Effector memory CD4-positive, alpha-beta T cell (primary cell): ENCODE measurements around the gene FNBP1.
A peak's percentile ranks its signal among the peaks of the same experiment; 100 is the strongest.

Experiments
- DNase-seq, 3 donors: peaks; one replicate each; pipeline ENCODE4 v3.0.0-alpha.2; 2020
- H3K27ac ChIP-seq: 2 replicates; pipeline ENCODE4 v1.7.0; 2013; ENCODE audit warnings: mild to moderate bottlenecking, low read length, moderate library complexity; ENCODE audit not compliant: insufficient read depth, poor library complexity, severe bottlenecking
- H3K27me3 ChIP-seq: replicated peaks from 2 replicates; pipeline ENCODE4 v1.7.0; 2013; ENCODE audit warnings: mild to moderate bottlenecking, low read length; ENCODE audit not compliant: insufficient read depth, control insufficient read depth, poor library complexity, severe bottlenecking
- H3K36me3 ChIP-seq: 2 replicates; pipeline ENCODE4 v1.7.0; 2013; ENCODE audit warnings: mild to moderate bottlenecking, low read length, moderate library complexity; ENCODE audit not compliant: control insufficient read depth, insufficient read depth
- H3K4me1 ChIP-seq: 2 replicates; pipeline ENCODE4 v1.7.0; 2013; ENCODE audit warnings: low read length, mild to moderate bottlenecking; ENCODE audit not compliant: control insufficient read depth, insufficient read depth, poor library complexity, severe bottlenecking
- H3K4me3 ChIP-seq: 2 replicates; pipeline ENCODE4 v1.7.0; 2013; ENCODE audit warnings: low read length, low read depth, mild to moderate bottlenecking; ENCODE audit not compliant: insufficient read depth, poor library complexity, severe bottlenecking
- H3K9me3 ChIP-seq: 2 replicates; pipeline ENCODE4 v1.7.0; 2013; ENCODE audit warnings: mild to moderate bottlenecking, low read length, moderate library complexity; ENCODE audit not compliant: control insufficient read depth

FNBP1 gene

GRCh38 chr9:130049431-130050210 lies 6.6 kb upstream of the FNBP1 start:
- Histone ChIP-seq H3K27me3 (no peaks in the 10 kb centered on the region), H3K36me3 (no peaks in the 10 kb centered on the region), H3K4me1 (peaks cover 15% of the 10 kb centered on the region), H3K9me3 (no peaks in the 10 kb centered on the region), H3K27ac (no peak overlapping the region), H3K4me3 (no peak overlapping the region)
- no peak for DNase-seq

- H3K9me3 ChIP-seq = no peaks in the 10 kb centered on the region
- no peak for DNase-seq
- H3K4me1 ChIP-seq = peaks cover 24% of the 10 kb centered on the region
- H3K36me3 ChIP-seq = no peaks in the 10 kb centered on the region
- H3K27me3 ChIP-seq = no peaks in the 10 kb centered on the region
- H3K4me3 ChIP-seq = peak overlapping the region; percentile 16
- peak overlapping the region; percentile 28 for H3K27ac ChIP-seq
Observed at GRCh38 chr9:130045725-130046450, 2.9 kb upstream of the FNBP1 start.

GRCh38 chr9:130043654-130044623 lies 950 bp upstream of the FNBP1 start:
- H3K36me3 ChIP-seq = no peaks in the 10 kb centered on the region
- H3K4me3 ChIP-seq = peak overlapping the region; percentile 96
- DNase-seq = no peak

GRCh38 chr9:130042406-130042884 lies 544 bp downstream of the FNBP1 start:
- Histone ChIP-seq H3K4me3 (peak overlapping the region; percentile 96), H3K4me1 (peaks cover 41% of the 10 kb centered on the region), H3K36me3 (no peaks in the 10 kb centered on the region), H3K9me3 (no peaks in the 10 kb centered on the region), H3K27me3 (no peaks in the 10 kb centered on the region), H3K27ac (peak overlapping the region; percentile 94)
- DNase-seq = no peak

More at GRCh38 chr9:130043654-130044623, 950 bp upstream of the FNBP1 start:
- Histone ChIP-seq H3K27ac (peak overlapping the region; percentile 94), H3K27me3 (no peaks in the 10 kb centered on the region), H3K9me3 (no peaks in the 10 kb centered on the region), H3K4me1 (peaks cover 34% of the 10 kb centered on the region)

- no peak for DNase-seq
- no peaks in the 10 kb centered on the region for H3K9me3 ChIP-seq
- no peaks in the 10 kb centered on the region for H3K36me3 ChIP-seq
- H3K27me3 ChIP-seq = no peaks in the 10 kb centered on the region
- H3K4me3 ChIP-seq = peak overlapping the region; percentile 96
- peaks cover 45% of the 10 kb centered on the region for H3K4me1 ChIP-seq
- H3K27ac ChIP-seq = peak overlapping the region; percentile 94
Observed at GRCh38 chr9:130041648-130042405, 1.2 kb downstream of the FNBP1 start.

- H3K4me1 ChIP-seq = peaks cover 51% of the 10 kb centered on the region
- DNase-seq = no peak
- no peaks in the 10 kb centered on the region for H3K27me3 ChIP-seq
- peak overlapping the region; percentile 96 for H3K4me3 ChIP-seq
- peak overlapping the region; percentile 94 for H3K27ac ChIP-seq
- no peaks in the 10 kb centered on the region for H3K36me3 ChIP-seq
- H3K9me3 ChIP-seq = no peaks in the 10 kb centered on the region
Observed at GRCh38 chr9:130040984-130041647, 1.9 kb downstream of the FNBP1 start.

GRCh38 chr9:130039528-130040147 lies 3.4 kb downstream of the FNBP1 start:
- no peaks in the 10 kb centered on the region for H3K27me3 ChIP-seq
- no peak for DNase-seq
- peaks cover 56% of the 10 kb centered on the region for H3K4me1 ChIP-seq
- H3K36me3 ChIP-seq = peaks cover 6% of the 10 kb centered on the region
- peak overlapping the region; percentile 94 for H3K27ac ChIP-seq
- no peaks in the 10 kb centered on the region for H3K9me3 ChIP-seq
- H3K4me3 ChIP-seq = peak overlapping the region; percentile 96

GRCh38 chr9:130036099-130036498 lies 6.9 kb downstream of the FNBP1 start:
- peak overlapping the region; percentile 58 for H3K27ac ChIP-seq
- no peak for DNase-seq
- no peaks in the 10 kb centered on the region for H3K27me3 ChIP-seq
- H3K4me1 ChIP-seq = peaks cover 71% of the 10 kb centered on the region
- H3K36me3 ChIP-seq = peaks cover 8% of the 10 kb centered on the region
- H3K4me3 ChIP-seq = no peak overlapping the region
- no peaks in the 10 kb centered on the region for H3K9me3 ChIP-seq
